Activated CD4-positive, alpha-beta T cell treated with anti-CD3 and anti-CD28 coated beads, Interleukin-2, amount 10 ng/mL, durations not matched to agents 24 days and 14 days (primary cell): ENCODE measurements around the gene CNR2. TPM values are rescaled to one million over a fixed set of nuclear protein-coding genes. Genes with fewer than 3 reads are reported as not detected.
"Not testable (repeated sequence)": the region's sequence is repeated elsewhere in the genome, so short reads cannot be mapped to it uniquely, and the experiment has no call there.

ENCODE experiments used
- DNase-seq: peaks from one replicate; pipeline ENCODE4 v3.0.0; 2022
- H3K27ac Mint-ChIP-seq: one replicate; pipeline ENCODE4 v1.8.0; 2022; ENCODE audit warnings: mild to moderate bottlenecking, mixed read lengths
- H3K27me3 Mint-ChIP-seq: one replicate; pipeline ENCODE4 v1.8.0; 2022; ENCODE audit warnings: mixed read lengths
- H3K36me3 Mint-ChIP-seq: one replicate; pipeline ENCODE4 v1.8.0; 2022; ENCODE audit warnings: low read depth, mild to moderate bottlenecking, mixed read lengths
- H3K4me1 Mint-ChIP-seq: one replicate; pipeline ENCODE4 v1.8.0; 2021; ENCODE audit warnings: mixed read lengths
- H3K4me3 Mint-ChIP-seq: one replicate; pipeline ENCODE4 v1.8.0; 2022; ENCODE audit warnings: mild to moderate bottlenecking, moderate library complexity, mixed read lengths
- H3K9me3 Mint-ChIP-seq: one replicate; pipeline ENCODE4 v1.8.0; 2021; ENCODE audit warnings: mixed read lengths
- intact Hi-C: fragments of 100-400 bp; cut with micrococcal nuclease; formaldehyde crosslinking; loops from one replicate; pipeline ENCODE4 v1.15.1; 2023
- total RNA-seq: library from RNA; stranded (reverse); gene quantifications from 2 replicates; pipeline ENCODE4 v1.2.3, GENCODE V29; 2022

Gene CNR2
- total RNA-seq, 1 donor from 2014 or later = not detected

DNA sequence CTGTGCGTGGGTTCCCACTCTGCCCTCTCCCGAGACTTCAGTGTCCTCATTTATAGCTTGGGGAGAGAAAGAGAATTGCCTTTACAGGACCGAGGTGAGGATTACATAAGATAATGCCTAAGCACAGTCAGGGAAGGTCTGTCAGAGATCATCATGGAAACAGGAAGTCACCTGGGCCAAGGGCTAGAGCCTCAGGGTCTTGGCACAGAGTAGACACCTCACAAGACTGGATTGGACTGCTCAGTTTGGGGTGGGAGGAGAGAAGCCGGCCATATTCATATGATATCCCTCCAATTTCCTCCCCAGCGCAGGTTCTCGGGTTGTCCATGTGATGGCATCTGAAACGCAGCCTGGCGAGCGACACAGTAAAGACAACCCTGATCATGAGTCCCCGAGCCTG, 3.8 kb downstream of the CNR2 start:
- peaks cover 43% of the 10 kb centered on the region for H3K4me1 Mint-ChIP-seq
- intact Hi-C loops = no loop called here

DNA sequence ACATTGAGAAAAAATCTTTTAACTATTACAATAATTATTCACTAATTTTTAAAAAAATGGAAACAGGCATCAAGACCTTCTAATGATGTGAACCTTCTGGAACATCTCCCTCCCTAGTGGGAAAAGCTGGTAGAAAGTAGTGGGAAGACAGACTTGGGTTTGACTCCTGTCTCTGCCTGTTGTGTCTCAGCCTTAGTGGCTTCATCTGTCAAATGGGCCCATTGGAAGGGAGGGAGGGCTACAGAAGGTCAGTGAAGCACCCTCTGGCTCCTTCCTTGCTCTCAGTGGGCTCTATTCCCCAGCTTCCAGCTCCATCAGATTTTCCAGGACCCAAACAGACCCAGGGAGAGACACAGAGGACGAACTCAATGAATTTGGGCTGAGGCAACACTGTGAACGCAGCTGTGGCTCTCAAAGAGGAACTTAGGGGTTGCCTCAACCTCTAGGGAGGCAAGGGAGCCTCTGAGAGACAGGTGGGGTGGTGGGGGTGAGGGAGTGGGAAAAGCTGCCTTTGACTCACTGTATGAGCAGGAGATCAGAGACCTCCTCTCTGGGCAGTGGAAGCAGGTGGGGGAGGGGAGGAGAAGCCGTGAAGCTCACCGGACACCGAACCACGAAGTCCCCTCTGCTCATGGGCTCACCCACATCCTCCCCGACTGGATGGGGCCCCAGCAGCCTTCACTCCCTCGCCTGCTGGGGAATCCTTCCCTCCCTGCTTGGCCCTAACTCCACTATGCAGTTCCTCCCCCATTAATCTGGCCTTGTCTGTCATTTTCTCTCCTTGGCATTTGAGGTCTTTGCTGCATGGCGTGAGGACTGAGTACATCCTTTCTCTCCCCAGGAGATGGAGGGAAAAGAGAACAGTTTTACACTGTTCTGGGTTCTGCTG, 4.5 kb downstream of the CNR2 start:
- Mint-ChIP-seq H3K36me3 (no peaks in the 10 kb centered on the region), H3K27me3 (peaks cover 10% of the 10 kb centered on the region), H3K27ac (peak overlapping the region; percentile 46), H3K9me3 (no peaks in the 10 kb centered on the region), H3K4me1 (peaks cover 41% of the 10 kb centered on the region), H3K4me3 (peak overlapping the region; percentile 14)
- intact Hi-C loops = no loop called here
- peak; percentile 74 for DNase-seq

More for the DNA sequence above, 3.8 kb downstream of the CNR2 start:
- Mint-ChIP-seq H3K27ac (no peak overlapping the region), H3K4me3 (peak overlapping the region; percentile 14), H3K9me3 (no peaks in the 10 kb centered on the region), H3K27me3 (peaks cover 6% of the 10 kb centered on the region), H3K36me3 (no peaks in the 10 kb centered on the region)
- no peak for DNase-seq

DNA sequence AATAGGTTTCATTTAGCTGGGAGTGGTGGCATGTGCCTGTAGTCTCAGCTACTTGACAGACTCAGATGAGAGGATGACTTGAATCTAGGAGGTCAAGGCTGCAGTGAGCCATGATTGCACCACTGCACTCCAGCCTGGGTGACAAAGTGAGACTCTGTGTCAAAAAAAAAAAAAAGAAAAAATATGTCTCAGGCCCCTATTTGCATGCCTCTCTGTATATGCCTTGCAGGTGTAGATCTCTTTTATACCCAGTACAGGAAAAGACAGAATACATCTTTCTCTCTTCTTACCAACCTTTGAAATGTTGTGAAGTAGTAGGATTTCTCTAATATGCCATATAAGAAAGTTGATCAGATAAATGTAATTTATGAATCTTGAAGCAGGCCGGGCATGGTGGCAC, 6.4 kb downstream of the CNR2 start:
- no peak for DNase-seq
- Mint-ChIP-seq H3K27me3 (peaks cover 17% of the 10 kb centered on the region), H3K4me1 (peaks cover 33% of the 10 kb centered on the region), H3K4me3 (no peak overlapping the region), H3K9me3 (no peaks in the 10 kb centered on the region), H3K27ac (no peak overlapping the region), H3K36me3 (no peaks in the 10 kb centered on the region)
- intact Hi-C loops = no loop called here

DNA sequence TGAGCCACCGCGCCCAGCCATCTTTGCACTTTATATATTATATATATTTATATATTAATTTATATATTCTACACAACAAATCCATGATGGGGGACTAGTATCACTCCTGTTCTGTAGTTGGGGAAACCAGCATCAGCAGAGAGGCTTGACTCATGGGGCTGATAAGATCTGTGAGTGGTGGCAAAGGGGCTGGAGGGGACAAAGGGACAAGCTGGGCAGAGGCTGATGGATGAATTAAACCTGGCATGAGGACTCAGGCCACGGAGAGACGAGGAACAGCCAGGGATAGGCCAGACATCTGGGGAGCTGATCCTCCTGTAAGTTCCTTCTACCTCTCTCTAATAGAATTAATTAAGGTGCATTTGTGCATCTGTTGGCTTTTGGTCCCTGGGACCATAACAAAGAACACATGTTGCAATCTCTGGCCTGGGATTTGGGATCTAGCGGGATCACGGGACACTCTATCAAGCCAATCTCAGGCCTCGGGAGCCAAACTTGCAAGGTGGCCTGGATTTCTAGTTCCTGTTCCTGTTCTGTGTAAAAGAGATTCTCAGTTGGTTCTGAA, 7.6 kb downstream of the CNR2 start:
- H3K27me3 Mint-ChIP-seq = peaks cover 29% of the 10 kb centered on the region
- no peak overlapping the region for H3K27ac Mint-ChIP-seq
- H3K9me3 Mint-ChIP-seq = no peaks in the 10 kb centered on the region
- DNase-seq = no peak
- no peak overlapping the region for H3K4me3 Mint-ChIP-seq
- peaks cover 24% of the 10 kb centered on the region for H3K4me1 Mint-ChIP-seq
- intact Hi-C loops = no loop called here
- no peaks in the 10 kb centered on the region for H3K36me3 Mint-ChIP-seq

DNA sequence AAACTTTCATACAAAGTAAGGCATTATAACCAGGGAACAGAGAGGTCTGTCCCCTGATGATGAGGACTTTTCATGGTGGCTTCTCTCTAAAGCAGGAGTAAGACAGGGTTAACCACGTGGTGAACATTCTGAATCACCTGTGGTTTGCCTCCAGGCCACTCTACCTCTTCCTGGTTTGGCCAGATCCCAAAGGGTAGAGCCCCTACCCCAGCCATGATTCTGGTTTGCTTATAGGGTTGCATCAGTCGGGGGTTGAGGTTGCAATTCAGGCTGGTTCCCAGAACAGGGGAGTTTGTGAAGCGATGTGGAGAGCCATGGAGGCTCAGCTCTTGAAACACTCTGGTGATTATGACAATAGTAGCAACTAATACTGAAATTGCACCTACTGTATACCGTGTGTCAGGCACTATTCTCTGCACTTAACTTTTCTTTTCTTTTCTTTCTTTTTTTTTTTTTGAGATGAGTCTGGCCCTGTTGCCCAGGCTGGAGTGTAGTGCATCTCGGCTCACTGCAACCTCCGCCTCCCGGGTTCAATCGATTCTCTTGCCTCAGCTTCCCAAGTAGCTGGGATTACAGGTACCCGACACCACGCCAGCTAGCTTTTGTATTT, 8.3 kb downstream of the CNR2 start:
- Mint-ChIP-seq H3K4me3 (no peak overlapping the region), H3K27me3 (peaks cover 33% of the 10 kb centered on the region), H3K9me3 (no peaks in the 10 kb centered on the region), H3K36me3 (no peaks in the 10 kb centered on the region), H3K27ac (no peak overlapping the region), H3K4me1 (peaks cover 20% of the 10 kb centered on the region)
- intact Hi-C loops = no loop called here
- DNase-seq = peak; percentile 66

DNA sequence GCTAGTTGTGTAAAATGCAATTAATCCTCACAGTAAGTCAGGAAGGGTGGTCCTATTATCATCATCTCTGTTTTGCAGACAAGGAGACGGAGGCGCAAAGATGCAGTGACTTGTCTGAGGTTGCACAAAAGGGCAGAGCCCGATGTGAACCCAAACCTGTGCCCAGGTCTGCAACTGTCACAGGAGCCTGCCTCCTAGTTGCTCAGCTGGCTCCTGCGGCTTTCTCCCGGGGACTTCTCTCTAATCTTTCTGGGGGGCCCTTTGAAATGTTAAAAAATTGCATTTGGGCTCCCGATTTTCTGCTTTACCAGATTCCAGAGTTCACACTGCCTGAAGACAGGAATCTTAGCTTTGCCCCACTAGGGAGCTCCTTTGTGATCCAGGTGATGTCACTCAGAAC, 9.4 kb downstream of the CNR2 start:
- H3K36me3 Mint-ChIP-seq = no peaks in the 10 kb centered on the region
- no peak overlapping the region for H3K4me3 Mint-ChIP-seq
- no peak overlapping the region for H3K27ac Mint-ChIP-seq
- no peak for DNase-seq
- intact Hi-C loops = no loop called here
- peaks cover 11% of the 10 kb centered on the region for H3K4me1 Mint-ChIP-seq
- H3K27me3 Mint-ChIP-seq = peaks cover 40% of the 10 kb centered on the region
- no peaks in the 10 kb centered on the region for H3K9me3 Mint-ChIP-seq

DNA sequence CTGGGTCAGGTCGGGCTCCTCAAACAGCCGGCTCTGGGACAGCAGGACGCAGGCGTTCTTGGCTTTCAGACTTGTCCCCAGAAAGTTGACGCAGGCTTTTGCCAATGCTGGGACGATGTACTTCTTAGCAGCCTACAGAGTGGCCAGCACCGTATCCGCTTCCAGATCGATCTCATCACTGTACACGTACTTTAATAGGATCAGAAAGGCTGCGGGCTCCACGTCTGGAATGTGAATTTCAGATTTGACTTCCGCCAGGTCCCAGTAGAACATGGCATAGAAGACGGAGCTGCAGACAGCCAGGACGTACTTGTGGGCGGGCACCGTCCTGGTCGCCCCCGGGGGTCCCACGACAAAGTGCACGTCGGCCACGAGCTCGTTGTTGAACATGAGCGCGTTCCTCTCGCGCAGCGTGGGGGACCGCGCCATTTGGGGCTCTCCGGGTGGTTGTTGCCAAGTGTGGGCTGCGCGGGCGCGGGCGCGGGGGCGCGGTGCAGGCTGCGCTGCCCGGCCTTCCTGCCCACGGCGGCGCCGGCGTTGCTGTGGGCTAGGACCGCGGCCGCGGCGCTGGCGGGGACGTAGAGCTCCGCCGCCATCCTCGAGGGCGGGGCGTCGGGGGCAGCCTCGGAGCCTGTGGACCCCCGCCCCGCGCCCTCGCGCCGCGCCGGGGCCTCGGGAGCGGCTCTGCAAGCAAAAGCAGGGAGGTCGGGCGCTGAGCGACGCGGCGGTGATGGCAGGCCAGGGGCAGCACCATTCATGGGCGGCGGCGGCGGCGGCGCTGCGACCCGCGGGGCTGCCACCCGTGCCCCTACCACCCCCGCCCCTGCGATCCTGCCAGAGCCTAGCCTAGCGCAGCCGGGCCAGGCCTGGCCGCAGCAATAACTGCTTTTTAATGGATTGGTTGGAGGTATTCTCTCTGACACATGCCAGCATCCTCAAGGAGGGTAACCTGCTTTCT, 10.6 kb downstream of the CNR2 start:
- no peak for DNase-seq
- H3K4me1 Mint-ChIP-seq = peaks cover 8% of the 10 kb centered on the region
- no peak overlapping the region for H3K27ac Mint-ChIP-seq
- H3K4me3 Mint-ChIP-seq = no peak overlapping the region
- H3K36me3 Mint-ChIP-seq = no peaks in the 10 kb centered on the region
- peaks cover 40% of the 10 kb centered on the region for H3K27me3 Mint-ChIP-seq
- no peaks in the 10 kb centered on the region for H3K9me3 Mint-ChIP-seq
- intact Hi-C loops = no loop called here

DNA sequence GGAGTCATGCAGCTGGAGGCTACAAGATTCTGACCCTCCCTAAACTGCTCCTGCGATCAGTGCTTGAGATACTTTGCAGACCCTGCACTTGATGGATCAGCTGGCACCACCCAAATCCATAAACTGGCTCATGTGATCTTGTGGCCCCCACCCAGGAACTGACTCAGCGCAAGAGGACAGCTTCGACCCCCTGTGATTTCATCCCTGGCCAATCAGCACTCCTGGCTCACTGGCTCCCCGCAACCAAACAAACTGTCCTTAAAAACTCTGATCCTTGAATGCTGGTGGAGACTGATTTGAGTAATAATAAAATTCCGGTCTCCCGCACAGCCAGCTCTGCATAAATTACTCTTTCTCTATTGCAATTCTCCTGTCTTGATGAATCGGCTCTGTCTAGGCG, 13.1 kb downstream of the CNR2 start:
- intact Hi-C loops, H3K4me3 Mint-ChIP-seq, DNase-seq, H3K9me3 Mint-ChIP-seq, H3K27ac Mint-ChIP-seq, H3K36me3 Mint-ChIP-seq: not testable (repeated sequence)
- peaks cover 10% of the 10 kb centered on the region for H3K4me1 Mint-ChIP-seq
- peaks cover 39% of the 10 kb centered on the region for H3K27me3 Mint-ChIP-seq

DNA sequence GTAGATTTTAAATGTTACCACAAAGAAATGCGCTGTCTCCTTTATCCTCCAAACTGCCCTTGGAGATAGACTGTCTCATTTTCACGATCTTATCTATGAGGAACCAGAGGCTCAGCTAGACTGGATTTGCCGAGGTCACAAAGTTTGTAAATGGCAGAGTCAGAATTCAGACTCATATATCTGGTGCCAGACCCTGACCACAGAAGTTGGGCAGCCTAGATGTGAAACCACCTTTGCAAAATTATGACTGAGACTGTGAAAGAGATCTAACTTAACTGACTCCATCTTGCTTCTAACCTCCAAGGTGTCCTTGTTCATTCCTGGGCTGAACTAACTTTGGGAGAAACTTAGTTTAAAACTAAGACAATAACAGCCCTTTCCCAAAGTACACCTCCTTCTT, 14.1 kb downstream of the CNR2 start:
- no peaks in the 10 kb centered on the region for H3K9me3 Mint-ChIP-seq
- H3K4me3 Mint-ChIP-seq = no peak overlapping the region
- no peaks in the 10 kb centered on the region for H3K36me3 Mint-ChIP-seq
- intact Hi-C loops = no loop called here
- DNase-seq = no peak
- peaks cover 4% of the 10 kb centered on the region for H3K4me1 Mint-ChIP-seq
- no peak overlapping the region for H3K27ac Mint-ChIP-seq
- H3K27me3 Mint-ChIP-seq = peaks cover 33% of the 10 kb centered on the region

DNA sequence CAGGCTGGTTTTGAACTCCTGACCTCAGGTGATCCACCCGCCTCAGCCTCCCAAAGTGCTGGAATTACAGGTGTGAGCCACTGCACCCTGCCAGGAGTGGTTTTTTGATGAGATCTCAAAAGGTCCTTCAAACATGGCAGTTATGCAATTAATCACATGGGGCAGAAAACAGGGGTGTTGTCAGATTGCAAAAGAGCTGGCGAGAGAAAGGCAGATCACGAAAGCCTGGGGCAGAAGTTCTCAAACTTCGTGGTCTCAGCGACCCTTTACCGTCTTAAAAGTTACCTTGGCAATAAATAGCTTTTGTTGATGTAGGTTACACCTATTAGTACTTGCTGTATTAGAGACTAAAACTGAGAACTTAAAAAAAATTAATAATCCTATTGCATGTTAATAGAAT, 16.1 kb downstream of the CNR2 start:
- no peak for DNase-seq
- Mint-ChIP-seq H3K27me3 (peaks cover 37% of the 10 kb centered on the region), H3K4me1 (peaks cover 4% of the 10 kb centered on the region), H3K4me3 (no peak overlapping the region), H3K9me3 (no peaks in the 10 kb centered on the region), H3K27ac (no peak overlapping the region), H3K36me3 (no peaks in the 10 kb centered on the region)
- intact Hi-C loops = no loop called here

DNA sequence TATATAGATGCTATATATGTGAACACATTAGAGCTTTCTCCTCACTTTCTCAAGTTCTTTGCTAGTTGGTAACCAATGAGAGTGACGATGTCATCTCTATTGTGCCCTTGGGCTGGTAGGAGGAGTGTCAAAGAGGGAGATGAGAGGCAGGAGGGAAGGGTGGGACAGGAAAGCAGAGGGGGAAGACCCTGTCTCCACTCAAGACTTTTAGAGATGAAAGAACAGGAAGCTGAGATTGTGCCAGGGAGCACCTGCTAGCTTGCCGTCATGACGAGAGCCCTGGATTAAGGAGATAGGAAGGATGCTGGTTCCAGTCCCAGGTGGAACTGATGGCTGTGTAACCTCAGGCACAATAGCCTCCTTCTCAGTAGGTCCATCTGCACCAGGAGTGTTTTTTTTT, 16.7 kb downstream of the CNR2 start:
- H3K4me3 Mint-ChIP-seq = no peak overlapping the region
- H3K27me3 Mint-ChIP-seq = peaks cover 39% of the 10 kb centered on the region
- H3K36me3 Mint-ChIP-seq = no peaks in the 10 kb centered on the region
- no peak overlapping the region for H3K27ac Mint-ChIP-seq
- intact Hi-C loops = no loop called here
- H3K4me1 Mint-ChIP-seq = peaks cover 4% of the 10 kb centered on the region
- DNase-seq = no peak
- no peaks in the 10 kb centered on the region for H3K9me3 Mint-ChIP-seq

DNA sequence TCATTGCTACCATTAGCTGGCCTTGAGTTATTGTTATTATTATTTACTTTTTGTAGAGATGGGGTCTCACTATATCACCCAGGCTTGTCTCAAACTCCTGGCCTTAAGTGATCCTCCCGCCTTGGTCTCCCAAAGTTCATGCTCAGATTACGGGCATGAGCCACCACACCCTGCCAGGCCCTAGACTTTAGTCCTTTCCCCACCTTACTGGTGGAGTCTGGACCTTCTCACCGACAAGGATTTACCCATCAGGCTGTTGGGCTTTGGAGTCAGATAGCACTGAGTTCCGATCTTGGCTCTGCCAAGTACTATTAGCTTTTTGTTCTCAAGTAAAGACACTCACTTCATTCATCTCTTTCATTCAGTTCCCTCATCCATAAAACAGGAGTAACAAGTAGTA, 17.2 kb downstream of the CNR2 start:
- Mint-ChIP-seq H3K27ac (no peak overlapping the region), H3K9me3 (no peaks in the 10 kb centered on the region), H3K36me3 (no peaks in the 10 kb centered on the region), H3K4me1 (peaks cover 4% of the 10 kb centered on the region), H3K4me3 (no peak overlapping the region), H3K27me3 (peaks cover 34% of the 10 kb centered on the region)
- no peak for DNase-seq
- intact Hi-C loops = no loop called here

DNA sequence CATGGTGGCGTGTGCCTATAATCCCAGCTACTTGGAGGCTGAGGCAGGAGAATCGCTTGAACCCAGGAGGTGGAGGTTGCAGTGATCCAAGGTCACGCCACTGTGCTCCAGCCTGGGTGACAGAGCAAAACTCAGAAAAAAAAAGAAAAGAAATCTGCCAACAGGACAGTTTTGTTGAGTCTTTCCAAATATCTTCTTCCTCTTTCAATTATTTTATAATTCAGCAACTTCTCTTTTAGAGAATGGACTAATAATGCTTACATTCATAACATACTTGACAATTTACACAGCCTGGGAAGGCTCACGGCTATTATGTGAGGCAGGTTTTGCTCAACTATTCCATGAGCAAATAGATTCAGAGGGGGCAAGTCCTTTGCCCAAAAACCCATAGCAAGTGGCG, 18.1 kb downstream of the CNR2 start:
- Mint-ChIP-seq H3K36me3 (no peaks in the 10 kb centered on the region), H3K27ac (no peak overlapping the region), H3K27me3 (peaks cover 27% of the 10 kb centered on the region), H3K9me3 (no peaks in the 10 kb centered on the region), H3K4me1 (peaks cover 4% of the 10 kb centered on the region), H3K4me3 (no peak overlapping the region)
- intact Hi-C loops = no loop called here
- DNase-seq = no peak
